HFFc6 (cell line): ENCODE measurements around the gene AMACR. TPM values are rescaled to one million over a fixed set of nuclear protein-coding genes. Genes with fewer than 3 reads are reported as not detected.
A peak's percentile ranks its signal among the peaks of the same experiment; 100 is the strongest.

ENCODE experiments used
- DNase-seq: peaks from one replicate; pipeline ENCODE4 v3.0.0-alpha.2; 2018
- H3K27ac Mint-ChIP-seq: 2 replicates; pipeline ENCODE4 v1.8.0; 2020; ENCODE audit warnings: mild to moderate bottlenecking, mixed read lengths
- H3K27me3 Mint-ChIP-seq: 2 replicates; pipeline ENCODE4 v1.8.0; 2021; ENCODE audit warnings: mild to moderate bottlenecking, moderate library complexity, mixed read lengths; ENCODE audit not compliant: insufficient read depth
- H3K36me3 Mint-ChIP-seq: 2 replicates; pipeline ENCODE4 v1.8.0; 2021; ENCODE audit warnings: low read depth, mixed read lengths
- H3K4me1 Mint-ChIP-seq: 2 replicates; pipeline ENCODE4 v1.8.0; 2020; ENCODE audit warnings: low read depth, mixed read lengths
- H3K4me3 Mint-ChIP-seq: 2 replicates; pipeline ENCODE4 v1.8.0; 2020; ENCODE audit warnings: mild to moderate bottlenecking, moderate library complexity, mixed read lengths
- H3K9me3 Mint-ChIP-seq: 2 replicates; pipeline ENCODE4 v1.8.0; 2020; ENCODE audit warnings: mild to moderate bottlenecking, mixed read lengths
- total RNA-seq, 6 experiments: library from RNA; stranded (reverse); fragmentation: NEBNext Ultra II Directional; extraction: Animal tissue kit (Norgen Biotek cat#: 25700); gene quantifications; 2 replicates in 1 of 6; 3 replicates in 5 of 6; pipeline ENCODE4 v1.2.3, GENCODE V29; 2021
- TF ChIP-seq, protein P1 (sequence below): fragments of 200-600 bp; sonication (generic); IDR thresholded peaks from 2 replicates; pipeline ENCODE4 v1.5.0; 2021; ENCODE audit warnings: antibody characterized with exemption, mild to moderate bottlenecking

Gene AMACR
- total RNA-seq, 6 experiments from 2014 or later = 8.1 to 16.8 (median 8.9) TPM

DNA sequence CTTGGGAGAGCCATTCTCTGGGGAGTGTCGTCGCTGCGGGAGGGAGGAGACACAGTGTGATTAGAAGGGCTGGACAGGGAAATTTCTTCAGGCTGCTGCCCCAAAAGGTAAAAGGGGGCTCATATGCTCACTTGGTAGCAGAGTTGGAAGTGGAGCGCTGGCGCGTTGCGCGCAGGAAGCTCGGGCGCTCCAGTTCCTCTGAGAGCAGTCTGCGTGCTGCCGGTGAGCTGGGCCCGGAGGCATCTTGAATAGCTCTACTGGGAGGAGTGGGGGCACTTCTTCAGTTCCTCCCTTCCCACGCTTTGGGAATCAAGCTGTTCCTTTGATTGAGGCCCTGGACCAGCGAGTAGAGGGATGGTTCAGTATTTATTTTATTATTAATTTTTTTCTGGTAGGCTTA, 69.0 kb downstream of the AMACR start:
- peaks cover 44% of the 10 kb centered on the region for H3K4me1 Mint-ChIP-seq
- H3K4me3 Mint-ChIP-seq = no peak overlapping the region
- no peak for DNase-seq
- TF ChIP-seq, protein P1, sequence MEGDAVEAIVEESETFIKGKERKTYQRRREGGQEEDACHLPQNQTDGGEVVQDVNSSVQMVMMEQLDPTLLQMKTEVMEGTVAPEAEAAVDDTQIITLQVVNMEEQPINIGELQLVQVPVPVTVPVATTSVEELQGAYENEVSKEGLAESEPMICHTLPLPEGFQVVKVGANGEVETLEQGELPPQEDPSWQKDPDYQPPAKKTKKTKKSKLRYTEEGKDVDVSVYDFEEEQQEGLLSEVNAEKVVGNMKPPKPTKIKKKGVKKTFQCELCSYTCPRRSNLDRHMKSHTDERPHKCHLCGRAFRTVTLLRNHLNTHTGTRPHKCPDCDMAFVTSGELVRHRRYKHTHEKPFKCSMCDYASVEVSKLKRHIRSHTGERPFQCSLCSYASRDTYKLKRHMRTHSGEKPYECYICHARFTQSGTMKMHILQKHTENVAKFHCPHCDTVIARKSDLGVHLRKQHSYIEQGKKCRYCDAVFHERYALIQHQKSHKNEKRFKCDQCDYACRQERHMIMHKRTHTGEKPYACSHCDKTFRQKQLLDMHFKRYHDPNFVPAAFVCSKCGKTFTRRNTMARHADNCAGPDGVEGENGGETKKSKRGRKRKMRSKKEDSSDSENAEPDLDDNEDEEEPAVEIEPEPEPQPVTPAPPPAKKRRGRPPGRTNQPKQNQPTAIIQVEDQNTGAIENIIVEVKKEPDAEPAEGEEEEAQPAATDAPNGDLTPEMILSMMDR = no peak
- H3K36me3 Mint-ChIP-seq = no peaks in the 10 kb centered on the region
- peaks cover 40% of the 10 kb centered on the region for H3K27me3 Mint-ChIP-seq
- H3K9me3 Mint-ChIP-seq = no peaks in the 10 kb centered on the region
- H3K27ac Mint-ChIP-seq = no peak overlapping the region

DNA sequence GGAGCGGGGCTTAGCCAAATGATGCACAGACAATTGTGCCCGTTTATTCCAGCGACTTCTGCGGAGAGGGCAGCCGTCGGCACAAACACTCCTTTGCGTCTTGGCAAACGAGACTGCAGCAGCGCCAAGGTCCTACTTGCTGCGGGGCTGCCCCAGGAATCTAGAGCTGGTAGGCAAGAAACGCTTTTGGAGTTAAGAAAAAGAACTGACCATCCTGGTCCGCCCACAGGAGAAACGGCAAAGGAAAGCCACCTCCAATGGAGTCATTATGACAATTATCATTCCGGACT, 69.4 kb downstream of the AMACR start:
- Mint-ChIP-seq H3K27me3 (peaks cover 40% of the 10 kb centered on the region), H3K36me3 (no peaks in the 10 kb centered on the region), H3K4me1 (peaks cover 46% of the 10 kb centered on the region), H3K27ac (no peak overlapping the region), H3K9me3 (no peaks in the 10 kb centered on the region), H3K4me3 (no peak overlapping the region)
- TF ChIP-seq, protein P1 = no peak
- DNase-seq = no peak

DNA sequence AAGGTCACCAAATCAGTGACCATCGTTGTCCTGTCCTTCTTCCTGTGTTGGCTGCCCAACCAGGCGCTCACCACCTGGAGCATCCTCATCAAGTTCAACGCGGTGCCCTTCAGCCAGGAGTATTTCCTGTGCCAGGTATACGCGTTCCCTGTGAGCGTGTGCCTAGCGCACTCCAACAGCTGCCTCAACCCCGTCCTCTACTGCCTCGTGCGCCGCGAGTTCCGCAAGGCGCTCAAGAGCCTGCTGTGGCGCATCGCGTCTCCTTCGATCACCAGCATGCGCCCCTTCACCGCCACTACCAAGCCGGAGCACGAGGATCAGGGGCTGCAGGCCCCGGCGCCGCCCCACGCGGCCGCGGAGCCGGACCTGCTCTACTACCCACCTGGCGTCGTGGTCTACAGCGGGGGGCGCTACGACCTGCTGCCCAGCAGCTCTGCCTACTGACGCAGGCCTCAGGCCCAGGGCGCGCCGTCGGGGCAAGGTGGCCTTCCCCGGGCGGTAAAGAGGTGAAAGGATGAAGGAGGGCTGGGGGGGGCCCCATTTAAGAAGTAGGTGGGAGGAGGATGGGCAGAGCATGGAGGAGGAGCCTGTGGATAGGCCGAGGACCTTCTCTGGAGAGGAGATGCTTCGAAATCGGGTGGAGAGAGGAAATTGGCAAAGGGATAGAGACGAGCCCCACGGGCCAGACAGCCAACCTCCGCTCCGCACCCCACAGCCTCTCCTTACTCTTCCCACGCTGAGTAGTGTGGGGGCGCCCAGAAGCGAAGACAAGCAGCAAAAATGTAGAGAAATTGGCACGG, 69.9 kb downstream of the AMACR start:
- no peaks in the 10 kb centered on the region for H3K36me3 Mint-ChIP-seq
- peaks cover 40% of the 10 kb centered on the region for H3K27me3 Mint-ChIP-seq
- no peak overlapping the region for H3K4me3 Mint-ChIP-seq
- H3K27ac Mint-ChIP-seq = no peak overlapping the region
- no peak for DNase-seq
- peaks cover 46% of the 10 kb centered on the region for H3K4me1 Mint-ChIP-seq
- TF ChIP-seq, protein P1 = no peak
- no peaks in the 10 kb centered on the region for H3K9me3 Mint-ChIP-seq

DNA sequence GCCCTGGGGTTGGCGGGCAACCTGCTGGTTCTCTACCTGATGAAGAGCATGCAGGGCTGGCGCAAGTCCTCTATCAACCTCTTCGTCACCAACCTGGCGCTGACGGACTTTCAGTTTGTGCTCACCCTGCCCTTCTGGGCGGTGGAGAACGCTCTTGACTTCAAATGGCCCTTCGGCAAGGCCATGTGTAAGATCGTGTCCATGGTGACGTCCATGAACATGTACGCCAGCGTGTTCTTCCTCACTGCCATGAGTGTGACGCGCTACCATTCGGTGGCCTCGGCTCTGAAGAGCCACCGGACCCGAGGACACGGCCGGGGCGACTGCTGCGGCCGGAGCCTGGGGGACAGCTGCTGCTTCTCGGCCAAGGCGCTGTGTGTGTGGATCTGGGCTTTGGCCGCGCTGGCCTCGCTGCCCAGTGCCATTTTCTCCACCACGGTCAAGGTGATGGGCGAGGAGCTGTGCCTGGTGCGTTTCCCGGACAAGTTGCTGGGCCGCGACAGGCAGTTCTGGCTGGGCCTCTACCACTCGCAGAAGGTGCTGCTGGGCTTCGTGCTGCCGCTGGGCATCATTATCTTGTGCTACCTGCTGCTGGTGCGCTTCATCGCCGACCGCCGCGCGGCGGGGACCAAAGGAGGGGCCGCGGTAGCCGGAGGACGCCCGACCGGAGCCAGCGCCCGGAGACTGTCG, 70.7 kb downstream of the AMACR start:
- Mint-ChIP-seq H3K36me3 (no peaks in the 10 kb centered on the region), H3K4me3 (no peak overlapping the region; the same call in 1 of the 2 replicates), H3K27me3 (peaks cover 37% of the 10 kb centered on the region), H3K4me1 (peaks cover 44% of the 10 kb centered on the region), H3K9me3 (no peaks in the 10 kb centered on the region), H3K27ac (no peak overlapping the region)
- TF ChIP-seq, protein P1 = no peak
- no peak for DNase-seq

DNA sequence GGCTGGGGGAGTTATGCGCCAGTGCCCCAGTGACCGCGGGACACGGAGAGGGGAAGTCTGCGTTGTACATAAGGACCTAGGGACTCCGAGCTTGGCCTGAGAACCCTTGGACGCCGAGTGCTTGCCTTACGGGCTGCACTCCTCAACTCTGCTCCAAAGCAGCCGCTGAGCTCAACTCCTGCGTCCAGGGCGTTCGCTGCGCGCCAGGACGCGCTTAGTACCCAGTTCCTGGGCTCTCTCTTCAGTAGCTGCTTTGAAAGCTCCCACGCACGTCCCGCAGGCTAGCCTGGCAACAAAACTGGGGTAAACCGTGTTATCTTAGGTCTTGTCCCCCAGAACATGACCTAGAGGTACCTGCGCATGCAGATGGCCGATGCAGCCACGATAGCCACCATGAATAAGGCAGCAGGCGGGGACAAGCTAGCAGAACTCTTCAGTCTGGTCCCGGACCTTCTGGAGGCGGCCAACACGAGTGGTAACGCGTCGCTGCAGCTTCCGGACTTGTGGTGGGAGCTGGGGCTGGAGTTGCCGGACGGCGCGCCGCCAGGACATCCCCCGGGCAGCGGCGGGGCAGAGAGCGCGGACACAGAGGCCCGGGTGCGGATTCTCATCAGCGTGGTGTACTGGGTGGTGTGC, 71.4 kb downstream of the AMACR start, which contains the start of gene RXFP3:
Gene RXFP3 (plus strand): TSS at position 6 of the 636 bp plus-strand sequence. CDS start 355 bp downstream, at position 361.
- Mint-ChIP-seq H3K27ac (no peak within 1 kb of the TSS), H3K4me1 (peaks cover 50% of the 10 kb centered on the region), H3K27me3 (peaks cover 32% of the 10 kb centered on the region), H3K9me3 (no peaks in the 10 kb centered on the region), H3K4me3 (peak within 1 kb of the TSS; percentile 85), H3K36me3 (no peaks in the 10 kb centered on the region; the same call in 1 of the 2 replicates)
- TF ChIP-seq, protein P1 = no peak
- no peak for DNase-seq

Other genes with a start within 250 kb of the AMACR start
- 10 to 100 TPM; 42.2 to 49.7 (median 47.2) TPM for gene ADAMTS12, start 116.1 kb downstream of the AMACR start, total RNA-seq
- gene RXFP3, start 71.7 kb downstream of the AMACR start, total RNA-seq = not detected
- gene SLC45A2, start 23.4 kb downstream of the AMACR start, total RNA-seq = not detected
- under 1 TPM; 0.40 to 0.62 (median 0.50) TPM for gene C1QTNF3, start 35.2 kb upstream of the AMACR start, total RNA-seq